Body of pancreas (tissue), 4 donors: ENCODE data around the gene LAPTM4A.

ENCODE experiments used
- CTCF ChIP-seq, 7 experiments: fragments of 450-650 bp in 4 of 7; fragments of 200-600 bp in 3 of 7; sonication (generic) in 3 of 7; IDR thresholded peaks; one replicate each; pipeline ENCODE4 v1.5.1; 2016 to 2019; ENCODE audit warnings: antibody characterized with exemption in 7 of 7
- POLR2A ChIP-seq, 3 donors: fragments of 450-650 bp; IDR thresholded peaks; one replicate each; pipeline ENCODE4 v1.6.1; 2016; ENCODE audit warnings: antibody characterized with exemption in 3 of 3, mild to moderate bottlenecking in 2 of 3

- TF ChIP-seq CTCF (IDR thresholded peaks at IDR 0.05) (no peak), POLR2A (IDR thresholded peaks at IDR 0.05) (no peak)
Observed at GRCh38 chr2:20052861-20053281, 1.4 kb upstream of the LAPTM4A start.
